Activated T-helper 1 cell treated with Interleukin-2 at 50 U/mL for 16 hours (primary cell): ENCODE measurements around the gene SPAG9.
"Not testable (repeated sequence)": the region's sequence is repeated elsewhere in the genome, so short reads cannot be mapped to it uniquely, and the experiment has no call there.

Experiments used
- DNase-seq: peaks from one replicate; pipeline ENCODE4 v3.0.0-alpha.2; 2020; ENCODE audit warnings: low read depth

SPAG9 gene

DNA sequence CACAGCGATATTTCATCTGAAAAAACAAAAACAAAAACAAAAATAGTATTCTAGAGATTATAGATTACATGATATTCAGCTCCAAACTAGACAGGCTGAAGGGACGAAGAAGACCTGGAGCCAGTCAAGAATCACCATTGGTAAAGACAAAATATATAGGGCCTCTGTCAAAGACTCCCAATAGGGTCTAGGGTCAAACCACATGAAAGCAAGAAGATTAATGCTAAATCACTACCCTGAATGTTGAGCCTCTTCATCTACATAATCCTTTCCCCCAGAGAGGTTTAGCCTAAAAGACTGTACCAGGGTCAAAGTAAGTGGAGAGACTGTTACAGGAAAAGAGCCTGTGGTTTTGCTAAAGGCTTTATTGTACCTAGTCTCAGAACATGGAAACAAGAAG is 21.9 kb upstream of the SPAG9 start:
- DNase-seq: no peak

DNA sequence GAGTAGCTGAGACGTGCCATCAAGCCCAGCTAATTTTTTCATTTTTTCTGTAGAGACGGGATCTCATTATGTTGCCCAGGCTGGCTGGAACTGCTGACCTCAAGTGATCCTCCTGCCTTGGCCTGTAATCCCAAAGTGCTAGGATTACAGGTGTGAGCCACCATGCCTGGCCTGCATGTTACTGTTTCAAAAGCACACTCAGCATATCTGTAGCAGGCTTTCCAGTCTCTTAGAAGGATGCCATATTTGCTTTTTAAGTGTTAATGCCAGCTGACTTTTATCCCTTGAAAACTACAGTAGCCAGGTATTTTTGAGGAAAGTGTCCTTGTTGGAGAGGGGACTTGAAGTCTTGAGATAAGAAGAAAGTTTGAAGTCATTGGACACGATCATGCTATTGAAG is 15.3 kb upstream of the SPAG9 start:
- DNase-seq: no peak

DNA sequence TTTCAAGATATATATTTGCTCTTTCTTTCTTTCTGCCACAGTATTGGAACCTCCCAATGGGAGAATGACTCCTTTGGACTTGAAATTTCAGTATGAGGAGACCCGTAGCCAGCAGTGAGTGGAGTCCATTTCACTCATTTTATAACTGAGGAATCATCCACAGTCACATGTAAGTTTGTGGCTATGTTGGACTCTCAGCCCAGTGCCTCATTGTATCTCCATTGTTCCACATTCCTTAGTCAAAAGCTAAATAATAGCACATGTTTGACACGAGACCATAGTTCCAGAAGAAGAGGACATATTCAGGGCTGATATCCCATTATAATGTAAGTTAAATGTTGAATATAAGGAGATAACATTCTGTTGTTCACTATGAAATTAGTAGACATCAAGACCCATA is 12.7 kb upstream of the SPAG9 start:
- DNase-seq: no peak

DNA sequence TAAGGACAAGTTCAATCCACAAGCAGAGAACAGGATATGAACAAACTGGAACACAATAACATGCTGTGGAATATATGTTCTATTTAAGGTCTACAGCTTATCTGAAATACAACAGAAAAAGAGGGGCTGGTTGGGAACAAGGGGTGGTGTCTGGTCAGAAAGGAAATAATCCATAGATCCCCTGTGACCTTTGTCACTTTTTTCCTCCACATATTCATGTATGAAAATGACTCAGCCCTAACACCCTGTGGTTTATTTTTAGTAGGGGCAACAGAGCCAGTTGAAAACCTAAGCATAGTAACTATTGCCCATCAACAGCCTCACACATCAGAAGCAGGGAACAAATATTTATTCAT is 12.3 kb upstream of the SPAG9 start:
- no peak for DNase-seq

DNA sequence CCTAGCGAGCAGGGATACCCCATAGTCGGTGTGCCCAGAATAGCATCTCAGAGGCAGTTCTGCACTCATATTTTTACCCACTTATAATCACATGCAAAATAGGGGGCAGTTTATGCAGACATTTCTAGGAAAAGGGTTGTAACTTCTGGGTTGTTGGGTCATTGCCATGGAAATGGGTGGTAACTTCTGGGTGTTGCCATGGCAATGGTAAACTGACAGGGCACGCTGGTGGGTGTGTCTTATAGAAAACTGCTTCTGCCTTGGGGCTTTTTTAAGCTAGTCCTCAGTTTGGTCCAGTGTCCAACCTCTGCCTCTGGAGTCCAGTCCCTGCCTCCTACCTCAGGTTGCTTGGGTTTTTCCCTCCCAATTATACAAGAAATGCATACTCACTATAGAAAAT is 7.4 kb upstream of the SPAG9 start:
- DNase-seq: no peak

DNA sequence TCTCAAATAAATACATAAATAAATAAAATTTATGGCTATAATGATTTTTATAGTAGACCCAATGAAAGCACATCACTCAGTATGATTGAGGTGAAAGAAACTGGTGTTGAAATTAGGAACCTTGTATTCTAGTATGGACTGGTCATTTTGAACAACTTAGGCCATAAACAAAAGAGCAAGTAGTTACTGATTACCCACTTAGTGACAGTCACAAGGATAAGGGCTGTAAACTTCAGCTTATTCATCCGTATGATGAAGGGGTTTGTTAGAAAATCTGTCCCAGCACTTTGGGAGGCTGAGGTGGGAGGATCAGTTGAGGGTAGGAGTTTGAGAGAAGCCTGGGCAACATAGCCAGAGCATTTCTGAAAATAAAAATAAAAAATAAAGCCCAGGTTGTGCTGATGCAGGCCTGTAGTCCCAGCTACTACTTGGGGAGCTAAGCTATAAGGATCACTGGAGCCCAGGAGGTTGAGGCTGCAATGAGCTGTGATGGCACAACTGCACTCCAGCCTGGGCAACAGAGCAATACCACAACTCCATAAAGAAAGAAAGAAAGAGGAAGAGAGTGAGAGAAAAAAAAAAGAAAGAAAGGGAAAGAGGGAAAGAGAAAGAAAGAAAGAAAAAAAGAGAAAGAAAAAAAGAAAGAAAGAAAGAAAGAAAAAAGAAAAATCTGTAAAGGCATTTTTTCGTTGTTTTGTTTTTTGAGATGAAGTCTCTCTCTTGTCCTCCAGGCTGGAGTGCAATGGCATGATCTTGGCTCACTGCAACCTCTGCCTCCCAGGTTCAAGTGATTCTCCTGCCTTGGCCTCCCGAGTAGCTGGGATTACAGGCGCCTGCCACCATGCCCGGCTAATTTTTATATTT is 4.2 kb upstream of the SPAG9 start:
- no peak for DNase-seq

DNA sequence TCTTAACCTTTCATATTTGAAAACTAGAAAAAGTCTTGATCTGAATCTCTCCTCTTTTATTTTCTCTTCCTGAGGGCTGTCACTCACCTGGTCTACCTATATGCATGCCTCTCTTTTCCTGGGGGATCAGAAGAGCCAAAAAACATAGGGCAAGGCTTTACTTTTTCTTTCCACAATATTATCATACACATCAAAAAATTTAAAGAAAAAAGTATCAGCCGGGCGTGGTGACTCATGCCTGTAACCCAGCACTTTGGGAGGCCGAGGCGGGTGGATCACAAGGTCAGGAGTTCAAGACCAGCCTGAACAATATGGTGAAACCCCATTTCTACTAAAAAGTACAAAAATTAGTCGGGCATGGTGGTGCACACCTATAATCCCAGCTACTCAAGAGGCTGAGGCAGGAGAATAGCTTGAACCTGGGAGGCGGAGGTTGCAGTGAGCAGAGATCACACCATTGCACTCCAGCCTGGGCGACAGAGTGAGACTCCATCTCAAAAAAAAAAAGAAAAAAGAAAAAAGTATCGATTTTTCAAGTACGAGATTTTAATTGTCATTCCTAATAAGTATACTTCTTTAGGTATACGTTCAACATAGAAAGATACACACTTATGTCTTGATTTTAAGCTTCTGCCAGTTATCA is 1.9 kb upstream of the SPAG9 start:
- not testable (repeated sequence) for DNase-seq

DNA sequence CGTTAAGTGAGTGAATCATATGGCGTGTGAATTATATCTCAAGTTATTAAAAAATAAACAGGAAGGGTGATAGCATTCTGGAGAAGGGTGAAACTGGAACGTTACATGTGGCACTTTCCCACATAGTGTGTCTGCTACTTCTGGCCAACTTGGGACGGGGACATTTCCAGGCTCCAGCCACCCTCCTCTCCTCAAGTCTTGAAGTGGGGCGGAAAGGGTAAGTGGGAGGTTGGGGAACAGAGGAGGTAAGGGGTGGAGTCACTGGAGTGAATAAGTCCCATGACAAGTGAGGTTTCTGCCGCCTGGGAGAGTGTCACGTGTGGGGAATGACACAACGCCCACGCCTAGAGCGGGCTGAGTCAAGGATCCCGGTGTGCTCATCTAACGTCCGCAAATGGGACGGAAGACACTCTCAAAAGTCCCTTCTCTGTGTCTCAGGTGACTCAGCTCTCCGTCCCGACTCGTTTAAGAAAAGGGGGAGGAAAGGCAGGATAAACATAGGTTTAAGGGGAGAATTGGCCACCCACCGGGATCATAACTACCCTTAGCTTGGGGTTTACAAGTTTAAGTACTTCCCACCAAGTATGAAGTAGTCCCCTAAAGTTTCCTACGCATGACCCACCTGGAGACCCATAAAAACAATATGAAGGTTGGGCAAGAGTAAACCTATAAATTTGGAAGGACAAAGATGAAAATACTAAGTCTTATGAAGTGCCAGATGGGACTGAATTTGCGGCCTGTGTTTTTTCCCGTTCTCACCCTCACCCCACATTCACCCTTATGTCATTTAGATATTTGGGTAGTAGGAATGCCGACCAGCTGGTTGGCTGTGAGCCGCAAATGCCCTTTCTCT is 1.2 kb upstream of the SPAG9 start:
- peak; percentile 46 for DNase-seq

DNA sequence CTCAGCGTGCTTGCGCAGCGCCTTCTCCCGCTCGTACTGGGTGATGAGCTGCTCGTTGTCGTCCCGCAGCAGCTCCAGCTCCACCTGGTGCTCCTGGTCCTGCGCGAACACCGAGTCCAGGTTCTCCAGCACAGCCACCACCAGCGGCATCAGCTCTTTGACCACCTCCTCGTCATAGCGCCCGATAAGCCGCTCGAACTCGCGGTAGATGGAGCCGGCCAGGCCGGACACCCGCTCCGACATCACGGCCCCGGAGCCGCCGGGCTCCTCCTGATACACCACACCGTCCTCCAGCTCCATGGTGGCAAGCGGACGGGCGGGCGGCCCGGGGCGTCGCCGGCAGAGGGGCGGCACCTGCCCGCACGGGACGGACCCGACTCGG is 320 bp downstream of the SPAG9 start:
- no peak for DNase-seq

DNA sequence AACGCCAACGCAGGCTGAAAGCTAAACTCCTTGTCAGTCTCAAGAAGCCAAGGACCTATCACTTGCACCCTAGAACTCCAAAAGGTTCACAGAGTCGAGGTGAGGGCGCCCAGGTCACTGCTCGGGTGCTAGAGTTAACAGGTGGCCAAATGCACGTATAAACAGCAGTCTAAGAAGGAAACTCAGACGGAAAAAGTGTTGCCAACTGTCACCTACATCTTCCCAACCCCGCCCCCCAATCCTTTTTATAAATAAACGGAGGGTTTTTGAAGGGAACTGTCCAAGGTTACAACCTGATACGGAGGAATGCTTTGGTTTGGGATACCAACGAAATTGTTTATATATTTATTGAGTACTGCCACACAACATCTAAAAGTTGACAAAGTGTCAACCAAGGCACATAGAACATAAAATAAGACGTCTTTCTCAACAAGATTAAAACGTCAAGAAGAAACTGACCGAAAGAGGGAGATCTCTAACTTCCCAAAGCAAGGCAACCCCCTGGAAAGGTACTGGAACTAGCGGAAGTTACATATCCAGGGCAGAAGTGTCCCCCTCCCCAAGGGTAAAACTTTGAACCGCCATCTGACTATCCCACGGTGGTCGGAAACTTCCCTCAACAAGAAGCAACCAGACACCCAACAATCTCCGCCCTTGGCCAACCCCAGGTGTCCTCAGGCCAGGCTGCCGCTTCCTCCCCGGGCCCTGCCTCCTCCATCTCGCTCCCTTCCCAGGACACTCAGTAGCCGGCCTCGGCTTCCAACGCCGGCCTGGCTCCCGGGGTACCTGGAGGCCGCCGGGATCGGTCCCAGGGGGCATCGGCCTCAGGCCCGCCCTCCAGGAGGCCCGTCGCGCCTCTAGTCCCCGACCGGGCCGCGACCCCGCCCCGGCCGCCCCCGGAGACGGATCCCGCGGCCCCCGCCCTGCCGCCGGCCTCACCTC is 982 bp downstream of the SPAG9 start:
- peak; percentile 25 for DNase-seq

DNA sequence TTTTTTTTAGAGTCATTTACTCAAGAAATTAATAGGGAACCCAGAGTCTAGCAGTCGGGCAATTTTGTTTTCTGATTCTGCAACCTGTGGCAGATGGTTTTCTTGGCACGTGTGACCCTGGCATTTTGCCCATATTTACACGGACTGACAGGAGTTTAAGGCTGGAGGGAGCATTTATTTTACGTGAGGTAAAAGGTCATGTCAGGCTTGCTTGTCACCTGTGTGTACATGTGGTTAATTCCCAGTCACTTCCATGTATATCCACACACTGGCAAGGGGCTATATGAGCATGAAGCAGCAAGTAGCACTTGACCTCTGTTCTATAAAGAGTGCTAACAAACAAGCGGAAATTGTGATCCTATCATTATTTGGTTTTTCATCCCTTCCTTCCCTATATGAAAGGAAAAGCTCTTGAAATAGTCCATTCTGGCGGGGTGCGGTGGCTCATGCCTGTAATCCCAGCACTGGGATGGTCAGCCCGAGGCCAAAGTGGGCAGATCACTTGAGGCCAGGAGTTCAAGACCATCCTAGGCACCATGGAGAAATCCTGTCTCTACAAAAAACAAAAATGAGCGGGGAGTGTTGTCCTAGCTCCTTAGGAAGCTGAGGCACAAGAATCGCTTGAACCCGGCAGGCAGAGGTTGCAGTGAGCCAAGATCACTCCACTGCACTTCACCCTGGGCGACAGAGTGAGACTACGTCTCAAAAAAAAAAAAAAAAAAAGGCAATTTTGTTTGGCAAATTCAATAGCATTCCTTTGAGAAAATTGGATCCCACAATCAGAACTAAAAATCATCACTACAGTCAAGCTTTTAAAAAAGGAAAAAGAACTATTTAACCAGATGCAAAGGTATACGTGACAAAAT is 2.1 kb downstream of the SPAG9 start:
- DNase-seq: no peak

DNA sequence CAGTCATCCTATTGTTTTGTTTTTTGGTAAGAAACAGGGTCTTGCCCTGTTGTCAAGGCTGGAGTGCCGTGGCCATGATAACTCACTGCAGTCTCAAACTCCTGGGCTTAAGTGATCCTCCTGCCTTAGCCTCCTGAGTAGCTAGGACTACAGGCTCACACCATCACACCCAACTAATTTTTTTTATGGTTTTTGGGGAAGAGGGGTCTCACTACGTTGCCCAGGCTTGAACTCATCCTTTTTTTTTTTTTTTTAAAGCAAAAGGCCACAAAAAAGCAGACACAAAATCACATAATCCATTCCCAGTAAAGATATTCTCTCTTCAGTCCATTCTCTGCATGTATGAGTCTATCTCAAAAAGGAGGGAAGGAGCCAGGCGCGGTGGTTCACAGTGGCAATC is 5.5 kb downstream of the SPAG9 start:
- no peak for DNase-seq

DNA sequence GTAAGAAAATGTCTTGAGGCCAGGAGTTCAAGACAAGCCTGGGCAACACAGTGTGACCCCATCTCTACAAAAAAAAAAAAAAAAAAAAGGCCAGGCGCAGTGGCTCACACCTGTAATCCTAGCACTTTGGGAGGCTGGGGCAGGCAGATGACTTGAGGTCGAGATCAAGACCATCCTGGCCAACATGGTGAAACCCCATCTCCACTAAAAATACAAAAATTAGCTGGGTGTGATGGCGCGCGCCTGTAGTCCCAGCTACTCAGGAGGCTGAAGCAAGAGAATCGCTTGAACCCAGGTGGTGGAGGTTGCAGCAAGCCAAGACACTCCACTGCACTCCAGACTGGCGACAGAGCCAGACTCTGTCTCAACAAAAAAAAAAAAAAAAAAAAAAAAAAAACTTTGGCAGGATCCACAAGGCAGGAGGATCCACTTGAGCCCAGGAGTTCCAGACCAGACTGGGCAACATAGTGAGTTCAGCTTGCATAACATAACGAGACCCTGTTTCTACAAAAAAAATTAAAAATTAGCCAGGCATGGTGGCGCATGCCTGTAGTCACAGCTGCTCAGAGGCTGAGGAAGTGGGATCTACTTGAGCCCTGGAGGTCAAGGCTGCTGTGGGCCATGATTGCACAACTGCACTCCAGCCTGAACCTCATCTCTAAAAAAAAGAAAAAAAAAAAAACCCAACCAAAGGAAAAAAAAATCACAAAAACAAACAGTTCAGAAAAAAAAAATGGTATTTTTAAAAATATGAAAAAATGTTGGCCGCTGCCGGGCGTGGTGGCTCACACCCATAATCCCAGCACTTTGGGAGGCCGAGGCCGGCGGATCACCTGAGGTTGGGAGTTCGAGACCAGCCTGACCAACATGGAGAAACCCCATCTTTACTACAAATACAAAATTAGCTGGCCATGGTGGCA is 8.1 kb downstream of the SPAG9 start:
- DNase-seq: not testable (repeated sequence)

DNA sequence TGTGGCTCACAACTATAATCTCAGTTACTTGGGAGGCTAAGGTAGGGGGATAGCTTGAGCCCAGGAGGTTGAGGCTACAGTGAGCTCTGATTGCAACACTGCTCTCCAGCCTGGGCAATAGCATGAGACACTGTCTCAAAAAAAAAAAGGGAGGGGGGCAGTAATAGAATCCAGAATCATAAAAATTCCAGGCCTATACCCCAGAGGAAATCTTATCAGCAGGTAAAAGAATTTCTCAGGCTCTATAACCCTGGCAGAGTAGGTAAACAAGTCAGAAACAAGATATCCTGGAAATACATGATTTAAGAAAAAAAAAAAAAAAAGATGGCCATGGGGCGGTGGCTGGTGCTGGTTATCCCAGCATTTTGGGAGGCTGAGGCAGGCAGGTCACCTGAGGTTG is 12.9 kb downstream of the SPAG9 start:
- no peak for DNase-seq

DNA sequence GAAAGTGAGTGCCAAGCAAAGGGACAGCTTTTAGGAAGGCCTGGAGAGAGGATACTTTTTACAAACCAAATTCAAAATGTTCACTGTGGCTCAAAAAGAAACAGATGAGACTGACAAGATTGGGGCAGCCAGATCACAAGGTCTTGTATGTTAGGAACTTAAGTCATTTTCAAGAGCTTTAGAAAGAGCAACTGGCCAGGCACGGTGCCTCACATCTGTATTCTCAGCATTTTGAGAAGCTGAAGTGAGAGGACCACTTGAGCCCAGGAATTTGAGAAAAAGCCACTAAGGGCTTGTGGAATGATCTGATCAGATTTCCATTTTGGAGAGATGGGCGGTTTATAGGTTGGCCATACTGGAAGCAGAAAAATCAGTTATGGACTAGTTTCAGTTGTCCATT is 17.2 kb downstream of the SPAG9 start:
- no peak for DNase-seq

DNA sequence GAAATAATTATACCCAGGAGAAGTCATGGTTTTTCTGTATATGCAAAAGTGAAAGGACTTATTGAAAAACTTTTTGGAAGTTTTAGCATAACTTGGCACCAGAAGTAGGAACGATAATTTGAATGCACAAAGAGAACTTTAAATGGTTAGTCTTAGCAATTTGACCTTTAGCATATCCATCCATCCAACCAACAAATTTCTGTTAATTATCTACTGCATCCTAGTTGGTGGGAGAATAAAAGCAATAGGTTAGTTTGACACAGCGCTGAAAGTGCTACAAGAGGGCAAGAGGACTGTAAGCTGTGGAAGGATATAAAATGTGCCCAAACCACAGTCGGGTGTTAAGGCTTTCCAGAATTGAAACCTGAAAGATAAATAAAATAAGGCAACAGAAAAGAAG is 17.6 kb downstream of the SPAG9 start:
- DNase-seq: no peak

DNA sequence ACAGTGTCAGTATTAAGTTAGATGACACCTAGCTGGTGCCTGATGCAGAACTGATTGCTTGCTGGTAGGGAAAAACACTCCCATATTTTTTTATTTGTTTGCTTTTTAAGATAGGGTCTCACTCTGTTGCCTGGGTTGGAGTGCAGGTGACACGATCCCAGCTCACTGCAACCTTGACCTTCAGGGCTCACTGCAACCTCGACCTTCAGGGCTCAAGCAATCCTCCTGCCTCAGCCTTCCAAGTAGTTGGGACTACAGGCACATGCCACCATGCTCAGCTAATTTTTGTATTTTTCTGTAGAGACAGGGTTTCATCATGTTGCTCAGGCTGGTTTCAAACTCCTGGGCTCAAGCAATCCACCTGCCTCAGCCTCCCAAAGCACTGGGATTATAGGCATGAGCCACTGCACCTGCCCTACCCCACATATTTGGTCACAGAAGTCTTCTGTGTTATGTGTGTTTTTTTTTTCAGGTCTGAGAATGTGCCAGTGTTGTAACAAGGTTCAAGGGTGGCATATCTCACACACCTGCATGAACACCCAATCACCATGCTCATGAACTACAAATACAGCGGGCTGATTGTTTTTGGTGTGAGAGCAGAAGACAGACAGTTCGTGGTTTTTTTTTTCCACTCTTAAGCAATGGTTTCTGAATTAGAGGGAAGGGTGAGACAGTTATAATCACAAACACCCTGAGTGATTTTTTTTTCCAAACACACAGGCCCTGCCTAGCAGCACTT is 22.8 kb downstream of the SPAG9 start:
- DNase-seq: no peak

DNA sequence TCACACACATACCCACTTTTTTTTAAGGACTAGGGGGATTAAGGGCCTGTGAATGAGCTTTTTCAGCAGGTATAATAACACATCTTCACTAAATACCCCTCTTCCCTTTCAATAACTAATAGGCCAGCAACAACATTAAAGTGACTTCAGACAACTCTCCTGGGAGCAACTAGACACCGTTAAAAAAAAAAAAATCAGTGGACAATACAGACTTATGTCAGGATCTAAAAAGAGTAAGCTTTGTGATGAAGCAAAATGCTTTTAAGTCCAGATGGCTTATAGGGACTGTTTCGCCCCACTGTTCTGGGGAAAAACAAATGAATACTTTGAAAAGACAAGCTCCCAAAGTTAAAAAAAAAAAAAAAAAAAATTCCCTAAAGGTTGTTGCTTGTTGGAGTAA is 29.0 kb downstream of the SPAG9 start:
- DNase-seq: no peak

DNA sequence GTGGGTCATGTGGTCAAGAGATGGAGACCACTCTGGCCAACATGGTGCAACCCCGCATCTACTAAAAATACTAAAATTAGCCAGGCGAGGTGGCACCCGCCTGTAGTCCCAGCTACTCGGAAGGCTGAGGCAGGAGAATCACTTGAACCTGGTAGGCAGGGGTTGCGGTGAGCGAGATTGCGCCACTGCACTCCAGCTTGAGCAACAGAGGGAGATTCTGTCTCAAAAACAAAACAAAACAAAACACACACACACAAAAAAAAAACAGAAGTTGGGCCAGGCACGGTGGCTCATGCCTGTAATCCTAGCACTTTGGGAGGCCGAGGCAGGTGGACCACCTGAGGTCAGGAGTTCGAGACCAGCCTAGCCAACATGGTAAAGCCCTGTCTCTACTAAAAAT is 31.8 kb downstream of the SPAG9 start:
- not testable (repeated sequence) for DNase-seq
